SK-N-SH treated with all-trans-retinoic acid at 6 μM for 48 hours (cell line): ENCODE measurements around the gene BCAS4.

Experiments
- ARNTL ChIP-seq: fragments of 450-650 bp; formaldehyde crosslinking; IDR thresholded peaks from 2 replicates; pipeline ENCODE4 v1.5.0; 2020; ENCODE audit warnings: low read depth, mild to moderate bottlenecking, moderate library complexity, borderline replicate concordance
- GLIS3 ChIP-seq: fragments of 250-450 bp; sonication (Bioruptor Pico); IDR thresholded peaks from 2 replicates; pipeline ENCODE4 v1.5.0; 2020; ENCODE audit warnings: mild to moderate bottlenecking, moderate library complexity
- RARB ChIP-seq: fragments of 250-450 bp; sonication (Bioruptor Pico); IDR thresholded peaks from 2 replicates; pipeline ENCODE4 v1.8.0; 2021; ENCODE audit warnings: mild to moderate bottlenecking, moderate library complexity
- TCF4 ChIP-seq: fragments of 250-450 bp; sonication (Bioruptor Pico); IDR thresholded peaks from 2 replicates; pipeline ENCODE4 v1.8.0; 2021; ENCODE audit warnings: mild to moderate bottlenecking, moderate library complexity, borderline replicate concordance
- TOX ChIP-seq: fragments of 250-450 bp; sonication (Bioruptor Pico); IDR thresholded peaks from 2 replicates; pipeline ENCODE4 v1.8.0; 2021; ENCODE audit warnings: mild to moderate bottlenecking, moderate library complexity, borderline replicate concordance
- TF ChIP-seq, protein P1 (sequence below): fragments of 250-450 bp; sonication (Bioruptor Pico); IDR thresholded peaks from 2 replicates; pipeline ENCODE4 v1.5.1; 2020; ENCODE audit warnings: low read depth, mild to moderate bottlenecking, moderate library complexity
- TF ChIP-seq, protein P2 (sequence below): fragments of 250-450 bp; sonication (Bioruptor Pico); IDR thresholded peaks from 2 replicates; pipeline ENCODE4 v1.8.0; 2020; ENCODE audit warnings: mild to moderate bottlenecking, moderate library complexity, borderline replicate concordance

DNA sequence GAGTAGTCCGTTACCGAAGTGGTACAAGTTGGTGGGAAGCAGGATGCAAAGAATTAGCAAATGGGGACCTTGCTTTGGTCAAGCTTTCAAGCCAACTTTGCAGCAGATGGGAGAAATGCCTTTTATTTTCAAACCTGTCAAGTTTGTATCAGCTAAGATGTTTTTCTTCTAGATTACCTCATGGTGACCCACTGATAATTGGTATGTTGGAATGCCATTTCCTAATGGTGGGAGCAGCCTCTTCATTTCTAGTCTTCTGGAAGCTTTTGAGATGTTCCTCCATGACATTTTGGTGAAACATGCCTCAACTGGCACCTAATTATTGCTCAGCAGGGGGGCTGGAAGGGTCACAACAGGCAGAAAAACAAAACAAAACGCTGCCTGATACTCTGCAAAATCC is 92.7 kb downstream of the BCAS4 start:
- TF ChIP-seq, protein P1, sequence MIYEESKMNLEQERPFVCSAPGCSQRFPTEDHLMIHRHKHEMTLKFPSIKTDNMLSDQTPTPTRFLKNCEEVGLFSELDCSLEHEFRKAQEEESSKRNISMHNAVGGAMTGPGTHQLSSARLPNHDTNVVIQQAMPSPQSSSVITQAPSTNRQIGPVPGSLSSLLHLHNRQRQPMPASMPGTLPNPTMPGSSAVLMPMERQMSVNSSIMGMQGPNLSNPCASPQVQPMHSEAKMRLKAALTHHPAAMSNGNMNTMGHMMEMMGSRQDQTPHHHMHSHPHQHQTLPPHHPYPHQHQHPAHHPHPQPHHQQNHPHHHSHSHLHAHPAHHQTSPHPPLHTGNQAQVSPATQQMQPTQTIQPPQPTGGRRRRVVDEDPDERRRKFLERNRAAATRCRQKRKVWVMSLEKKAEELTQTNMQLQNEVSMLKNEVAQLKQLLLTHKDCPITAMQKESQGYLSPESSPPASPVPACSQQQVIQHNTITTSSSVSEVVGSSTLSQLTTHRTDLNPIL (CRISPR knock-in tag), result no peak
- TF ChIP-seq, protein P2, sequence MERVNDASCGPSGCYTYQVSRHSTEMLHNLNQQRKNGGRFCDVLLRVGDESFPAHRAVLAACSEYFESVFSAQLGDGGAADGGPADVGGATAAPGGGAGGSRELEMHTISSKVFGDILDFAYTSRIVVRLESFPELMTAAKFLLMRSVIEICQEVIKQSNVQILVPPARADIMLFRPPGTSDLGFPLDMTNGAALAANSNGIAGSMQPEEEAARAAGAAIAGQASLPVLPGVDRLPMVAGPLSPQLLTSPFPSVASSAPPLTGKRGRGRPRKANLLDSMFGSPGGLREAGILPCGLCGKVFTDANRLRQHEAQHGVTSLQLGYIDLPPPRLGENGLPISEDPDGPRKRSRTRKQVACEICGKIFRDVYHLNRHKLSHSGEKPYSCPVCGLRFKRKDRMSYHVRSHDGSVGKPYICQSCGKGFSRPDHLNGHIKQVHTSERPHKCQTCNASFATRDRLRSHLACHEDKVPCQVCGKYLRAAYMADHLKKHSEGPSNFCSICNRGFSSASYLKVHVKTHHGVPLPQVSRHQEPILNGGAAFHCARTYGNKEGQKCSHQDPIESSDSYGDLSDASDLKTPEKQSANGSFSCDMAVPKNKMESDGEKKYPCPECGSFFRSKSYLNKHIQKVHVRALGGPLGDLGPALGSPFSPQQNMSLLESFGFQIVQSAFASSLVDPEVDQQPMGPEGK (CRISPR knock-in tag), result no peak
- TF ChIP-seq GLIS3 (CRISPR knock-in tag), result no peak
- TF ChIP-seq TOX (CRISPR knock-in tag), result no peak
- TF ChIP-seq RARB (CRISPR knock-in tag), result no peak
- no peak for TF ChIP-seq ARNTL (CRISPR knock-in tag)
- no peak for TF ChIP-seq TCF4 (CRISPR knock-in tag)
